Esophagus squamous epithelium (tissue), 4 donors: ENCODE data around the gene LEKR1.

ENCODE experiments used
- POLR2A ChIP-seq, 4 donors: fragments of 450-650 bp; IDR thresholded peaks; one replicate each; pipeline ENCODE4 v1.6.1; 2017; ENCODE audit warnings: antibody characterized with exemption in 4 of 4, mild to moderate bottlenecking in 4 of 4, moderate library complexity in 3 of 4
- TF ChIP-seq, protein P1 (sequence below), 6 experiments: fragments of 450-650 bp in 4 of 6; fragments of 200-600 bp in 2 of 6; sonication (generic) in 2 of 6; IDR thresholded peaks; one replicate each; pipeline ENCODE4 v1.5.1; 2016 to 2019; ENCODE audit warnings: antibody characterized with exemption in 6 of 6, mild to moderate bottlenecking in 4 of 6, moderate library complexity in 4 of 6

- TF ChIP-seq, protein P1, sequence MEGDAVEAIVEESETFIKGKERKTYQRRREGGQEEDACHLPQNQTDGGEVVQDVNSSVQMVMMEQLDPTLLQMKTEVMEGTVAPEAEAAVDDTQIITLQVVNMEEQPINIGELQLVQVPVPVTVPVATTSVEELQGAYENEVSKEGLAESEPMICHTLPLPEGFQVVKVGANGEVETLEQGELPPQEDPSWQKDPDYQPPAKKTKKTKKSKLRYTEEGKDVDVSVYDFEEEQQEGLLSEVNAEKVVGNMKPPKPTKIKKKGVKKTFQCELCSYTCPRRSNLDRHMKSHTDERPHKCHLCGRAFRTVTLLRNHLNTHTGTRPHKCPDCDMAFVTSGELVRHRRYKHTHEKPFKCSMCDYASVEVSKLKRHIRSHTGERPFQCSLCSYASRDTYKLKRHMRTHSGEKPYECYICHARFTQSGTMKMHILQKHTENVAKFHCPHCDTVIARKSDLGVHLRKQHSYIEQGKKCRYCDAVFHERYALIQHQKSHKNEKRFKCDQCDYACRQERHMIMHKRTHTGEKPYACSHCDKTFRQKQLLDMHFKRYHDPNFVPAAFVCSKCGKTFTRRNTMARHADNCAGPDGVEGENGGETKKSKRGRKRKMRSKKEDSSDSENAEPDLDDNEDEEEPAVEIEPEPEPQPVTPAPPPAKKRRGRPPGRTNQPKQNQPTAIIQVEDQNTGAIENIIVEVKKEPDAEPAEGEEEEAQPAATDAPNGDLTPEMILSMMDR (IDR thresholded peaks at IDR 0.05): no peak
- no peak for TF ChIP-seq POLR2A (IDR thresholded peaks at IDR 0.05)
Measured at GRCh38 chr3:157045238-157045850, 219.2 kb downstream of the LEKR1 start.
